ENCODE results near the gene LRRC14B. TPM values are rescaled to one million over a fixed set of nuclear protein-coding genes. Genes with fewer than 3 reads are reported as not detected.

The LRRC14B gene
- total RNA-seq, 2 experiments from 2014 or later: 4.9 to 9.2 TPM

DNA sequence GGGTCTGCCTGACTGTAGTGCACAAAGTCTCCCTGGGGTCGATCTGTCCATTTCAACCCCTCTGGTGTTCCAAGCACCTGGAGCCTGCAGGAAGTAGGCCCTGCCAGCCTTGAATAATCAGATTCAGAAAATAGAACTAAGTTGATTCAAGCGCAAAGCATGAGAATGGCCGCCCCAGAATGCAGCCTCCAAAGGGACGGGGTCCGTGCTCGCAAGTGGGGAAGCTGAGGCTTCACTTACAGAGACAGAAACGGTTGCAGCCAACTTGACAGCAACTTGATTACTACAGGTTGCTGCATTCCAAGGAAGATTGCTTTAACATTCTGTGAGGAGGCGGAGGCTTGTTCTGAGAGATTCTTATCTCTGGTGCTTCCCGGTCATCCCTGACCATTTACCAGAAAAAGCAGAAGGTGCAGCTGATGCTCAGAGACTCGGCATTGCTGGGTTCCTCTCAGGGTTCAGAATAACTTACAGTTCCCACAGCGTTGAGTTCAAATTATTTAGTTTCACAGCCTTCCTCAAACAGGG is 14.9 kb upstream of the LRRC14B start:
- intact Hi-C loops (cut with micrococcal nuclease; ENCODE audit: unreplicated experiment): no loop called here
- Histone ChIP-seq H3K4me2 (ENCODE audit: low read length) (no peak overlapping the region), H3K9me3 (ENCODE audit: low read length) (no peaks in the 10 kb centered on the region), H3K79me2 (ENCODE audit: insufficient read depth, low read depth, low read length) (no peaks in the 10 kb centered on the region), H3K9me2 (ENCODE audit: insufficient read depth, low read length) (no peaks in the 10 kb centered on the region), H3K36me3 (ENCODE audit: insufficient read depth, low read length) (no peaks in the 10 kb centered on the region), H3K4me1 (ENCODE audit: insufficient read depth, low read length, poor library complexity, severe bottlenecking) (no peaks in the 10 kb centered on the region), H3K4me3 (ENCODE audit: low read depth, low read length, poor library complexity, severe bottlenecking) (no peak overlapping the region), H3K27ac (ENCODE audit: low read depth, low read length, poor library complexity, severe bottlenecking) (no peak overlapping the region), H2AFZ (ENCODE audit: low read length) (no peak overlapping the region), H4K20me1 (ENCODE audit: insufficient read depth, low read length) (no peaks in the 10 kb centered on the region)
- TF ChIP-seq EZH2phosphoT487 (IDR thresholded peaks at IDR 0.05; ENCODE audit: borderline replicate concordance, low read depth, low read length): no peak
- TF ChIP-seq, protein P1, sequence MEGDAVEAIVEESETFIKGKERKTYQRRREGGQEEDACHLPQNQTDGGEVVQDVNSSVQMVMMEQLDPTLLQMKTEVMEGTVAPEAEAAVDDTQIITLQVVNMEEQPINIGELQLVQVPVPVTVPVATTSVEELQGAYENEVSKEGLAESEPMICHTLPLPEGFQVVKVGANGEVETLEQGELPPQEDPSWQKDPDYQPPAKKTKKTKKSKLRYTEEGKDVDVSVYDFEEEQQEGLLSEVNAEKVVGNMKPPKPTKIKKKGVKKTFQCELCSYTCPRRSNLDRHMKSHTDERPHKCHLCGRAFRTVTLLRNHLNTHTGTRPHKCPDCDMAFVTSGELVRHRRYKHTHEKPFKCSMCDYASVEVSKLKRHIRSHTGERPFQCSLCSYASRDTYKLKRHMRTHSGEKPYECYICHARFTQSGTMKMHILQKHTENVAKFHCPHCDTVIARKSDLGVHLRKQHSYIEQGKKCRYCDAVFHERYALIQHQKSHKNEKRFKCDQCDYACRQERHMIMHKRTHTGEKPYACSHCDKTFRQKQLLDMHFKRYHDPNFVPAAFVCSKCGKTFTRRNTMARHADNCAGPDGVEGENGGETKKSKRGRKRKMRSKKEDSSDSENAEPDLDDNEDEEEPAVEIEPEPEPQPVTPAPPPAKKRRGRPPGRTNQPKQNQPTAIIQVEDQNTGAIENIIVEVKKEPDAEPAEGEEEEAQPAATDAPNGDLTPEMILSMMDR (conservative IDR thresholded peaks at IDR 0.05; ENCODE audit: low read length): no peak
- ChIA-PET CTCF (ENCODE audit: unreplicated experiment) (no interaction called here), POLR2A (no interaction called here)
- no peak for DNase-seq (ENCODE audit: low spot score)
- BruUV-seq (replicated peaks): no TSS peak

DNA sequence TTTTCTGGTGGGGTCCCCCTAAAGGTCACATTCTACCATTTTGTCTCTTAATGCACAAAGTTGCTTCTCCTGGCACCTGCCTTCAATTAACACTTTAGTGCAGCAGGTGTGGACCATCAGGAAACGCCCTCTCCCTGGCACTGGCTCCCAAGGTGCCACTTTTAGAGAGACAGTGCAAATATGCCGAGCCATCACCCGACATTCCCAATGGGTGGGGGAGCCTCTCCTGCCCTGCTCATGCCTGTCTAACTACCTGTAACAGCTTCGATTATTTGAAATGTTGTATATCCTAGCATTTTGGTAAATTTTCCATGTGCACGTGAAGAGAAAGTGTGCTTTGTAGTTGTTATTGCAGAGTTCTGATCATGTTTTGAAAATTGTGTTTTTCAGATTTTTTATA is 13.2 kb upstream of the LRRC14B start:
- H3K79me2 ChIP-seq (ENCODE audit: insufficient read depth, low read depth, low read length): no peaks in the 10 kb centered on the region
- no peak overlapping the region for H3K4me3 ChIP-seq (ENCODE audit: low read depth, low read length, poor library complexity, severe bottlenecking)
- H3K9me2 ChIP-seq (ENCODE audit: insufficient read depth, low read length): no peaks in the 10 kb centered on the region
- no peak overlapping the region for H3K4me2 ChIP-seq (ENCODE audit: low read length)
- BruUV-seq (replicated peaks): no TSS peak
- no peak overlapping the region for H3K27ac ChIP-seq (ENCODE audit: low read depth, low read length, poor library complexity, severe bottlenecking)
- ChIA-PET CTCF (ENCODE audit: unreplicated experiment) (no interaction called here), POLR2A (interaction anchor here (1.0 kb wide), 1 partner anchor 41 kb away, joined by 3 read pairs; no protein-coding TSS in a partner anchor)
- intact Hi-C loops (cut with micrococcal nuclease; ENCODE audit: unreplicated experiment): no loop called here
- no peaks in the 10 kb centered on the region for H4K20me1 ChIP-seq (ENCODE audit: insufficient read depth, low read length)
- no peaks in the 10 kb centered on the region for H3K36me3 ChIP-seq (ENCODE audit: insufficient read depth, low read length)
- TF ChIP-seq EZH2phosphoT487 (IDR thresholded peaks at IDR 0.05; ENCODE audit: borderline replicate concordance, low read depth, low read length): no peak
- TF ChIP-seq, protein P1 (conservative IDR thresholded peaks at IDR 0.05; ENCODE audit: low read length): no peak
- no peaks in the 10 kb centered on the region for H3K9me3 ChIP-seq (ENCODE audit: low read length)
- H3K4me1 ChIP-seq (ENCODE audit: insufficient read depth, low read length, poor library complexity, severe bottlenecking): no peaks in the 10 kb centered on the region
- no peak overlapping the region for H2AFZ ChIP-seq (ENCODE audit: low read length)
- no peak for DNase-seq (ENCODE audit: low spot score)

DNA sequence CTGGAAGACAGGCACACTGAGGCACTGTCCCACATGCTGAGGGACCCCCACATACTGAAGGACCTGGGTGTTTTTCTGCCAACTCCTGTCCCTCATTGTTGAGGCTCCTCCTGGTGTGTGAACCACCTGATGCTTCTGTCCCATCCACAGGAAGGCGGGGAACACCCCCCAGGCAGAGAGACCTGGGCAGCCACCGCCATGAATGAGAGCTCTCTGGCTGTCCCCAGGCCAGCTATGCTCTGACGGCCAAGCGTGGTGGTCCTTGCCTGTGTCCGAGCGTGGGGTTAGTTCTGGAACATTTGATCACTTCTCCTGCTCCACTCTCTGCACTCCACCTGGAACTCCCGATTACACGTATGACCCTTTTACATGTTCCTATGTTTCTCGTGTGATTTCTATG is 11.9 kb upstream of the LRRC14B start:
- TF ChIP-seq, protein P1 (conservative IDR thresholded peaks at IDR 0.05; ENCODE audit: low read length): no peak
- TF ChIP-seq EZH2phosphoT487 (IDR thresholded peaks at IDR 0.05; ENCODE audit: borderline replicate concordance, low read depth, low read length): no peak
- BruUV-seq (replicated peaks): no TSS peak
- no peaks in the 10 kb centered on the region for H3K9me2 ChIP-seq (ENCODE audit: insufficient read depth, low read length)
- intact Hi-C loops (cut with micrococcal nuclease; ENCODE audit: unreplicated experiment): no loop called here
- no peak overlapping the region for H3K4me2 ChIP-seq (ENCODE audit: low read length)
- CTCF ChIA-PET (ENCODE audit: unreplicated experiment): no interaction called here
- no peak for DNase-seq (ENCODE audit: low spot score)
- H3K36me3 ChIP-seq (ENCODE audit: insufficient read depth, low read length): no peaks in the 10 kb centered on the region
- POLR2A ChIA-PET: no interaction called here
- H3K4me1 ChIP-seq (ENCODE audit: insufficient read depth, low read length, poor library complexity, severe bottlenecking): no peaks in the 10 kb centered on the region
- no peak overlapping the region for H3K27ac ChIP-seq (ENCODE audit: low read depth, low read length, poor library complexity, severe bottlenecking)
- H3K9me3 ChIP-seq (ENCODE audit: low read length): no peaks in the 10 kb centered on the region
- no peak overlapping the region for H2AFZ ChIP-seq (ENCODE audit: low read length)
- H3K79me2 ChIP-seq (ENCODE audit: insufficient read depth, low read depth, low read length): no peaks in the 10 kb centered on the region
- no peak overlapping the region for H3K4me3 ChIP-seq (ENCODE audit: low read depth, low read length, poor library complexity, severe bottlenecking)
- H4K20me1 ChIP-seq (ENCODE audit: insufficient read depth, low read length): no peaks in the 10 kb centered on the region

Measured in OCI-LY7 (cell line).